Sigmoid colon (tissue), 7 donors: ENCODE data around the gene SCN4B. TPM values are rescaled to one million over a fixed set of nuclear protein-coding genes. Genes with fewer than 3 reads are reported as not detected.
"Not testable (repeated sequence)": the region's sequence is repeated elsewhere in the genome, so short reads cannot be mapped to it uniquely, and the experiment has no call there.

Experiments
- DNase-seq: peaks from one replicate; pipeline ENCODE4 v3.0.0-alpha.2; 2019
- H3K27ac ChIP-seq, 4 donors: fragments of 200-600 bp; sonication (generic); one replicate each; pipeline ENCODE4 v1.5.1; 2016 to 2019; ENCODE audit warnings: mild to moderate bottlenecking in 1 of 4
- H3K27me3 ChIP-seq, 3 donors: fragments of 200-600 bp; sonication (generic); one replicate each; pipeline ENCODE4 v1.5.1; 2019; ENCODE audit warnings: mild to moderate bottlenecking in 1 of 3
- H3K36me3 ChIP-seq, 4 donors: fragments of 200-600 bp; sonication (generic); one replicate each; pipeline ENCODE4 v1.5.1; 2016 to 2019
- H3K4me1 ChIP-seq, 4 donors: fragments of 200-600 bp; sonication (generic); one replicate each; pipeline ENCODE4 v1.5.1; 2017 to 2019
- H3K4me3 ChIP-seq, 4 donors: fragments of 200-600 bp; sonication (generic); one replicate each; pipeline ENCODE4 v1.5.1; 2017 to 2019; ENCODE audit warnings: mild to moderate bottlenecking in 2 of 4, moderate library complexity in 1 of 4
- H3K9me3 ChIP-seq, 4 donors: fragments of 200-600 bp in 3 of 4; sonication (generic) in 3 of 4; one replicate each; pipeline versions ENCODE4 v1.5.1 to v1.6.1; 2013 to 2019
- CTCF ChIP-seq, 4 experiments: fragments of 450-650 bp in 3 of 4; fragments of 200-600 bp in 1 of 4; IDR thresholded peaks; one replicate each; pipeline ENCODE4 v1.5.1; 2016 to 2019; ENCODE audit warnings: antibody characterized with exemption in 4 of 4, mild to moderate bottlenecking in 3 of 4, moderate library complexity in 2 of 4
- EP300 ChIP-seq, 4 donors: sonication (generic); formaldehyde crosslinking; IDR thresholded peaks; one replicate each; pipeline ENCODE4 v1.6.1; 2017; ENCODE audit warnings: antibody characterized with exemption in 4 of 4
- POLR2A ChIP-seq, 2 donors: fragments of 450-650 bp; IDR thresholded peaks; one replicate each; pipeline ENCODE4 v1.6.1; 2016; ENCODE audit warnings: antibody characterized with exemption in 2 of 2, mild to moderate bottlenecking in 2 of 2, moderate library complexity in 2 of 2
- POLR2AphosphoS5 ChIP-seq, 4 donors: sonication (generic); formaldehyde crosslinking; IDR thresholded peaks; one replicate each; pipeline ENCODE4 v1.6.1; 2017; ENCODE audit warnings: antibody characterized with exemption in 4 of 4
- WGBS, 2 donors: extraction: QIAGEN DNeasy Blood & Tissue Kit; methylation state at CpG; one replicate each; pipeline ENCODE4 v1.1.7; 2013; 5-methylcytosine and 5-hydroxymethylcytosine counted together
- intact Hi-C: fragments of 100-400 bp; cut with DNase I; formaldehyde crosslinking; loops from one replicate; pipeline ENCODE4 v1.15.1; 2023
- polyA plus RNA-seq, 3 donors: library from polyadenylated mRNA; stranded (reverse); fragments of 200-250 nt; gene quantifications; one replicate each; pipeline ENCODE4 v1.2.3, GENCODE V29; 2013
- total RNA-seq, 4 donors: library from RNA; depleted of rRNA; stranded (reverse); fragments of >200 nt; gene quantifications; one replicate each; pipeline ENCODE4 v1.1.0, GENCODE V29; 2016
- donor health status: healthy with polysubstance abuse.
- donor health status: Bipolar disorder and iron deficiency.
- donor health status: healthy.

Gene SCN4B
- total and polyA plus RNA-seq, 7 donors = 0.92 to 2.2 (median 1.3) TPM

- 24 to 67% methylated on average over 6 of the region's 6 CpGs for whole genome bisulfite sequencing, 2 donors
- no peak overlapping the region for H3K4me3 ChIP-seq
- TF ChIP-seq CTCF (IDR thresholded peaks at IDR 0.05) (no peak), POLR2AphosphoS5 (IDR thresholded peaks at IDR 0.05) (no peak), EP300 (IDR thresholded peaks at IDR 0.05) (no peak), POLR2A (IDR thresholded peaks at IDR 0.05) (no peak)
- H3K4me1 ChIP-seq = no peaks in the 10 kb centered on the region
- H3K36me3 ChIP-seq = no peaks in the 10 kb centered on the region
- no peak overlapping the region for H3K27ac ChIP-seq
- no peak for DNase-seq
- H3K9me3 ChIP-seq = no peaks in the 10 kb centered on the region
- intact Hi-C loops = no loop called here
- H3K27me3 ChIP-seq = no peaks in the 10 kb centered on the region
These were observed 33.9 kb upstream of the SCN4B start for GRCh38 chr11:118186346-118187107.

GRCh38 chr11:118184784-118185579 lies 32.4 kb upstream of the SCN4B start:
- intact Hi-C loops = no loop called here
- WGBS, 2 donors = 91 to 92% methylated on average over 12 of the region's 12 CpGs
- H3K4me3 ChIP-seq = no peak overlapping the region
- no peak for DNase-seq
- no peaks in the 10 kb centered on the region for H3K27me3 ChIP-seq
- no peaks in the 10 kb centered on the region for H3K36me3 ChIP-seq
- H3K27ac ChIP-seq = no peak overlapping the region
- TF ChIP-seq POLR2A (IDR thresholded peaks at IDR 0.05) = no peak
- TF ChIP-seq POLR2AphosphoS5 (IDR thresholded peaks at IDR 0.05) = no peak
- TF ChIP-seq CTCF (IDR thresholded peaks at IDR 0.05) = no peak
- TF ChIP-seq EP300 (IDR thresholded peaks at IDR 0.05) = no peak
- peaks cover 0 to 11% (median 5%) of the 10 kb centered on the region in 4 donors for H3K4me1 ChIP-seq
- H3K9me3 ChIP-seq = no peaks in the 10 kb centered on the region

GRCh38 chr11:118183691-118184090 lies 31.1 kb upstream of the SCN4B start:
- DNase-seq, H3K27me3 ChIP-seq, H3K4me3 ChIP-seq, intact Hi-C loops, H3K36me3 ChIP-seq, H3K9me3 ChIP-seq, H3K27ac ChIP-seq: not testable (repeated sequence)
- H3K4me1 ChIP-seq = peaks cover 0 to 14% (median 7%) of the 10 kb centered on the region in 4 donors
- WGBS, 2 donors = 87 to 94% methylated on average over 5 of the region's 5 CpGs

GRCh38 chr11:118180300-118180703 lies 27.7 kb upstream of the SCN4B start:
- Histone ChIP-seq H3K4me1 (peaks cover 0 to 28% (median 12%) of the 10 kb centered on the region in 4 donors), H3K27me3 (no peaks in the 10 kb centered on the region), H3K27ac (peak overlapping the region in 3 of 4 donors; percentile 29 to 57 (median 35)), H3K36me3 (no peaks in the 10 kb centered on the region), H3K9me3 (no peaks in the 10 kb centered on the region), H3K4me3 (peak overlapping the region in 2 of 4 donors; percentile 24 to 29)
- WGBS, 2 donors = 41 to 77% methylated on average over 11 of the region's 11 CpGs
- TF ChIP-seq POLR2A (IDR thresholded peaks at IDR 0.05) (no peak), CTCF (IDR thresholded peaks at IDR 0.05) (no peak), EP300 (IDR thresholded peaks at IDR 0.05) (no peak), POLR2AphosphoS5 (IDR thresholded peaks at IDR 0.05) (no peak)
- DNase-seq = peak; percentile 84
- intact Hi-C loops = no loop called here

GRCh38 chr11:118176778-118177134 lies 24.1 kb upstream of the SCN4B start:
- intact Hi-C loops = no loop called here
- DNase-seq = no peak
- Histone ChIP-seq H3K27ac (peak overlapping the region in 2 of 4 donors; percentile 15 to 26), H3K27me3 (peaks cover 0 to 6% (median 0%) of the 10 kb centered on the region in 3 donors), H3K9me3 (no peaks in the 10 kb centered on the region), H3K4me1 (peaks cover 0 to 35% (median 17%) of the 10 kb centered on the region in 4 donors), H3K36me3 (no peaks in the 10 kb centered on the region), H3K4me3 (peak overlapping the region in 1 of 4 donors; percentile 44)
- WGBS, 2 donors = 82 to 89% methylated on average over 4 of the region's 4 CpGs
- no peak for TF ChIP-seq EP300 (IDR thresholded peaks at IDR 0.05)
